OCI-LY1 (cell line): ENCODE measurements around the gene PLCB2.

ENCODE experiments used
- H2AFZ ChIP-seq: fragments of 200-600 bp; sonication (generic), shearing (Covaris generic); 2 replicates; pipeline ENCODE4 v1.6.0; 2014; ENCODE audit warnings: antibody characterized with exemption, mild to moderate bottlenecking, low read length
- H3F3A ChIP-seq: fragments of 200-600 bp; sonication (generic), shearing (Covaris generic); 2 replicates; pipeline ENCODE4 v1.6.0; 2014; ENCODE audit warnings: mild to moderate bottlenecking, antibody characterized with exemption, low read length, moderate library complexity; ENCODE audit not compliant: insufficient read depth
- H3K27ac ChIP-seq: fragments of 200-600 bp; sonication (generic); 2 replicates; pipeline ENCODE4 v1.5.1; 2014; ENCODE audit warnings: low read length, mixed run types, mild to moderate bottlenecking, low read depth; ENCODE audit not compliant: poor library complexity, severe bottlenecking
- H3K27me3 ChIP-seq: fragments of 200-600 bp; sonication (generic); 2 replicates; pipeline ENCODE4 v1.6.0; 2014; ENCODE audit warnings: antibody characterized with exemption, mild to moderate bottlenecking, low read length, moderate library complexity; ENCODE audit not compliant: insufficient read depth
- H3K36me3 ChIP-seq: fragments of 200-600 bp; sonication (generic); 2 replicates; pipeline ENCODE4 v1.6.1; 2014; ENCODE audit warnings: mild to moderate bottlenecking, antibody characterized with exemption, low read length, moderate library complexity, mixed read lengths; ENCODE audit not compliant: insufficient read depth
- H3K4me1 ChIP-seq: fragments of 200-600 bp; sonication (generic); 2 replicates; pipeline ENCODE4 v1.5.1; 2014; ENCODE audit warnings: mild to moderate bottlenecking, low read length, moderate library complexity; ENCODE audit not compliant: insufficient read depth, severe bottlenecking
- H3K4me2 ChIP-seq: fragments of 200-600 bp; sonication (generic), shearing (Covaris generic); 2 replicates; pipeline ENCODE4 v1.6.1; 2014; ENCODE audit warnings: low read length
- H3K4me3 ChIP-seq: fragments of 200-600 bp; sonication (generic); 2 replicates; pipeline ENCODE4 v1.5.1; 2014; ENCODE audit warnings: low read length, low read depth, mild to moderate bottlenecking, mixed read lengths; ENCODE audit not compliant: poor library complexity, severe bottlenecking
- H3K79me2 ChIP-seq: fragments of 200-600 bp; shearing (Covaris generic); 2 replicates; pipeline ENCODE4 v1.6.1; 2016; ENCODE audit warnings: mixed run types, low read length, mixed read lengths; ENCODE audit not compliant: insufficient read depth
- H3K9ac ChIP-seq: fragments of 200-600 bp; sonication (generic), shearing (Covaris generic); 2 replicates; pipeline ENCODE4 v1.6.1; 2014; ENCODE audit warnings: mild to moderate bottlenecking, low read length, mixed read lengths
- H3K9me2 ChIP-seq: fragments of 200-600 bp; sonication (generic), shearing (Covaris generic); 2 replicates; pipeline ENCODE4 v1.6.1; 2014; ENCODE audit warnings: low read depth, mild to moderate bottlenecking, low read length, mixed read lengths
- H3K9me3 ChIP-seq: fragments of 200-600 bp; shearing (Covaris generic); 2 replicates; pipeline ENCODE4 v1.6.1; 2014; ENCODE audit warnings: low read length, mixed read lengths
- H4K20me1 ChIP-seq: fragments of 200-600 bp; sonication (generic), shearing (Covaris generic); 2 replicates; pipeline ENCODE4 v1.6.0; 2016; ENCODE audit warnings: mild to moderate bottlenecking, low read length; ENCODE audit not compliant: insufficient read depth
- EZH2 ChIP-seq: fragments of 200-600 bp; sonication (generic), shearing (Covaris generic); IDR thresholded peaks from 2 replicates; pipeline ENCODE4 v1.8.0; 2017; ENCODE audit warnings: borderline replicate concordance, mixed run types, mild to moderate bottlenecking, antibody characterized with exemption, low read length, moderate library complexity, mixed read lengths
- TF ChIP-seq, protein P1 (sequence below): fragments of 200-600 bp; sonication (generic), shearing (Covaris generic); IDR thresholded peaks from 2 replicates; pipeline ENCODE4 v1.5.1; 2017; ENCODE audit warnings: mild to moderate bottlenecking, antibody characterized with exemption, low read length, moderate library complexity, mixed read lengths

PLCB2 gene

DNA sequence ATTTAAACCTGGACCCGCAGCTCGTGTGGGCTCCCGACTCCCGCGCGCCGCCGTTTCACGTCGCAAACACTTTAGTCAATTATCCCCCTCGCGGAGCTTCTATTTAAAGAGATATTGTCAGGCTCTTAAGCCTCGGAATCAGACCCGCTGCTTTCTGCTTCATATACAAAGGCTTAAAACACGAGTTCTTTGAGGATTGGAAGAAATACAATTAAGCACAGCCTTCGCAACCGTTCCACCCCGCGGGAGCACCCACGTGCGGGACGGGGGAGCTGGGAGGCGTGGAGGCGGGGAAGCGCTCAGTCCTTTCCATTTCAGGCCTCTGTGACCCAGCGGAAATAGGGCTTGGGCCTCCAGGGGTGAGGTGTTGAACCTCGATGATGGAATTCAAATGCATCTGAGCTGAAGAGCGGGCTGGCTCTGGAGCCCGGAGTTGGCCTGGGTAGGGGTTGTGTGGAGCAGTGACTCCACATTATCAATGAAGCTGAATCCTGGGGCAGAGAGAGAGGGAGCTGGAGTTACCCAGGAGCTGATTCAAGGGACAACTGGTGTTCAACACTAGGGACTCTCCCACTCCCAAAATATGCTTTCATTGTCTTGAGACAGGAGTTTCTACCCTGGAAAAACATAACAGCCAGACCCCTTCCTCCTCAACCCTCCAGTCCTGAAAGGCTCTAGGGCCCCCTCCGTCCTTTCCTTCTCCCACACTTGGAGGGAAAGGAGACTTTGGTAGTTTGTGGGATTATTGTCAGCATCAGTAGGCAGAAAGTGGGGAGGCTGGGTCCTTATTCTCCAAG is 27.3 kb downstream of the PLCB2 start:
- no peak overlapping the region for H3K4me2 ChIP-seq
- no peaks in the 10 kb centered on the region for H3F3A ChIP-seq
- H2AFZ ChIP-seq: no peak overlapping the region
- no peaks in the 10 kb centered on the region for H3K36me3 ChIP-seq
- no peaks in the 10 kb centered on the region for H4K20me1 ChIP-seq
- H3K4me3 ChIP-seq: no peak overlapping the region
- no peaks in the 10 kb centered on the region; the same call in 1 of the 2 replicates for H3K27me3 ChIP-seq
- H3K9me3 ChIP-seq: no peaks in the 10 kb centered on the region
- H3K9ac ChIP-seq: no peak overlapping the region
- no peaks in the 10 kb centered on the region for H3K79me2 ChIP-seq
- TF ChIP-seq EZH2: no peak
- H3K27ac ChIP-seq: no peak overlapping the region
- H3K9me2 ChIP-seq: no peaks in the 10 kb centered on the region
- peaks cover 14% of the 10 kb centered on the region for H3K4me1 ChIP-seq

- no peak overlapping the region for H3K9ac ChIP-seq
- no peak overlapping the region for H2AFZ ChIP-seq
- no peaks in the 10 kb centered on the region; the same call in 1 of the 2 replicates for H3K27me3 ChIP-seq
- H3K79me2 ChIP-seq: no peaks in the 10 kb centered on the region
- H4K20me1 ChIP-seq: no peaks in the 10 kb centered on the region
- no peak overlapping the region for H3K4me3 ChIP-seq
- H3K9me2 ChIP-seq: no peaks in the 10 kb centered on the region
- no peak overlapping the region for H3K4me2 ChIP-seq
- no peak for TF ChIP-seq EZH2
- TF ChIP-seq, protein P1, sequence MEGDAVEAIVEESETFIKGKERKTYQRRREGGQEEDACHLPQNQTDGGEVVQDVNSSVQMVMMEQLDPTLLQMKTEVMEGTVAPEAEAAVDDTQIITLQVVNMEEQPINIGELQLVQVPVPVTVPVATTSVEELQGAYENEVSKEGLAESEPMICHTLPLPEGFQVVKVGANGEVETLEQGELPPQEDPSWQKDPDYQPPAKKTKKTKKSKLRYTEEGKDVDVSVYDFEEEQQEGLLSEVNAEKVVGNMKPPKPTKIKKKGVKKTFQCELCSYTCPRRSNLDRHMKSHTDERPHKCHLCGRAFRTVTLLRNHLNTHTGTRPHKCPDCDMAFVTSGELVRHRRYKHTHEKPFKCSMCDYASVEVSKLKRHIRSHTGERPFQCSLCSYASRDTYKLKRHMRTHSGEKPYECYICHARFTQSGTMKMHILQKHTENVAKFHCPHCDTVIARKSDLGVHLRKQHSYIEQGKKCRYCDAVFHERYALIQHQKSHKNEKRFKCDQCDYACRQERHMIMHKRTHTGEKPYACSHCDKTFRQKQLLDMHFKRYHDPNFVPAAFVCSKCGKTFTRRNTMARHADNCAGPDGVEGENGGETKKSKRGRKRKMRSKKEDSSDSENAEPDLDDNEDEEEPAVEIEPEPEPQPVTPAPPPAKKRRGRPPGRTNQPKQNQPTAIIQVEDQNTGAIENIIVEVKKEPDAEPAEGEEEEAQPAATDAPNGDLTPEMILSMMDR: peak; percentile 99
- H3K36me3 ChIP-seq: no peaks in the 10 kb centered on the region
- no peaks in the 10 kb centered on the region for H3F3A ChIP-seq
- peaks cover 14% of the 10 kb centered on the region for H3K4me1 ChIP-seq
- H3K9me3 ChIP-seq: no peaks in the 10 kb centered on the region
- no peak overlapping the region for H3K27ac ChIP-seq
Measured at GRCh38 chr15:40279437-40280141, 28.1 kb downstream of the PLCB2 start.

DNA sequence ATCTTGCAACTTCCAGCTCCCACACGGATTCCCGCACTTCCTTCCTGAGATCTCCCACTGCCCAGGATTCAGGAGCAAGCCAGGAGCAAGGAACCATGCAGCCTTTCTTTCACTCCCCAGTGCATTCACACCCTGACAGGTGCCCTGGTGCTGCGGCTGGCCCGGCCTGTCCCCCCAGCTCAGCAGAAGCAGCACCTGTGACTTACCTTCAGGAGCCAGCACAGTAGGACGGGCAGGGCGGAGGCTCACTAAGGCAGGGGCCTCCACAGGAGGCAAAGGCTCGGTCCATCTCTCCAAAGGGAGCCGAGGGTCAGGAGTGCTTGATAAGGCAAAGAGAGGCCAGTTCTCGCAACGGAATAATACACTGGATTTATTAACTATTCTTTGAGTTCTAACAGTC is 29.7 kb downstream of the PLCB2 start:
- H3K4me3 ChIP-seq: no peak overlapping the region
- no peak overlapping the region for H3K27ac ChIP-seq
- TF ChIP-seq EZH2: no peak

DNA sequence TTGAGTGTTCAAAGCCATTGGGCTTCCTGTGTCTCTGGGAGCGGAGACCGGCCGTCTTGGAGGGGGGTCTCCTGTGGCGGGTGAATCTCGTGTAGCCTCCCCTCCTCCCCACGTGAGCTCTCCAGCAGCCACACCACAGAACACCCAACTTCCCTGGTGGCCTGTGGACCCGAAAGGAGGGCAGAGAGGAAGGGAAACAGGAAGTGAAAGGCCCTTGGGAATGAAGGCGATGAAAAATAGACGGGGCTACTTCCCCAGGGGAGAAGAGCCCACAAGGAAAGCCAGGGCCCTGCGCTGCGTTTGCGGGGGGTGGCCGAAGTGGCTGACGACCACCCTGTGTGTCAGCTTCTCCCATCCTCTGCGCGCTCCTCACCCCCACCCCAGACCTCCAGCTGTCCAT is 30.3 kb downstream of the PLCB2 start:
- H3K4me2 ChIP-seq: no peak overlapping the region
- no peaks in the 10 kb centered on the region for H3K36me3 ChIP-seq
- no peaks in the 10 kb centered on the region for H3K79me2 ChIP-seq
- no peaks in the 10 kb centered on the region for H3K9me2 ChIP-seq
- no peak overlapping the region for H3K27ac ChIP-seq
- H3K9ac ChIP-seq: no peak overlapping the region
- peaks cover 6% of the 10 kb centered on the region for H3K4me1 ChIP-seq
- no peaks in the 10 kb centered on the region; the same call in 1 of the 2 replicates for H3K27me3 ChIP-seq
- H2AFZ ChIP-seq: no peak overlapping the region
- TF ChIP-seq, protein P1: no peak
- no peak for TF ChIP-seq EZH2
- no peaks in the 10 kb centered on the region for H3F3A ChIP-seq
- no peak overlapping the region for H3K4me3 ChIP-seq
- no peaks in the 10 kb centered on the region for H3K9me3 ChIP-seq
- no peaks in the 10 kb centered on the region for H4K20me1 ChIP-seq

More for the DNA sequence above, 29.7 kb downstream of the PLCB2 start:
- H2AFZ ChIP-seq: no peak overlapping the region
- no peaks in the 10 kb centered on the region for H4K20me1 ChIP-seq
- no peaks in the 10 kb centered on the region for H3K36me3 ChIP-seq
- no peaks in the 10 kb centered on the region for H3F3A ChIP-seq
- H3K9me2 ChIP-seq: no peaks in the 10 kb centered on the region
- H3K9ac ChIP-seq: no peak overlapping the region
- no peaks in the 10 kb centered on the region for H3K79me2 ChIP-seq
- no peaks in the 10 kb centered on the region for H3K9me3 ChIP-seq
- H3K4me1 ChIP-seq: peaks cover 12% of the 10 kb centered on the region
- no peaks in the 10 kb centered on the region; the same call in 1 of the 2 replicates for H3K27me3 ChIP-seq
- no peak overlapping the region for H3K4me2 ChIP-seq
